H1 (cell line): ENCODE measurements around the gene ZNF532. TPM values are rescaled to one million over a fixed set of nuclear protein-coding genes. Genes with fewer than 3 reads are reported as not detected.

ENCODE experiments used
- CTCF ChIA-PET: fragments of 300-600 bp; sonication (Branson Sonifier 250); formaldehyde crosslinking; loops from one replicate; lab custom pipeline; 2021; ENCODE audit not compliant: partially characterized antibody; lab: Charles Lee
- POLR2A ChIA-PET: fragments of 300-600 bp; sonication (Branson Sonifier 250); formaldehyde crosslinking; loops from one replicate; lab custom pipeline; 2021; ENCODE audit warnings: inconsistent platforms; ENCODE audit not compliant: partially characterized antibody; lab: Charles Lee
- DNase-seq, 2 experiments: peaks; one replicate each; pipeline versions ENCODE4 v3.0.0 to v3.0.0-alpha.2; 2010 to 2022; ENCODE audit warnings: low spot score in 2 of 2, low read depth in 1 of 2, mixed read lengths in 1 of 2
- FAIRE-seq: peaks from 2 replicates; lab custom pipeline; 2011; peaks lifted over from hg19 to GRCh38; lab: Jason Lieb, UNC
- H2AFZ ChIP-seq: 2 replicates; pipeline ENCODE4 v1.8.1; 2012; ENCODE audit warnings: low read length, inconsistent platforms
- H2AK5ac ChIP-seq: 2 replicates; pipeline ENCODE4 v1.6.1; 2013; ENCODE audit warnings: low read depth, low read length
- H2BK120ac ChIP-seq: replicated peaks from 2 replicates; pipeline ENCODE3; 2013; ENCODE audit warnings: low read depth, low read length, inconsistent platforms
- H2BK12ac ChIP-seq: 2 replicates; pipeline ENCODE4 v1.6.1; 2013; ENCODE audit warnings: low read depth, low read length
- H2BK15ac ChIP-seq: 2 replicates; pipeline ENCODE4 v1.6.1; 2013; ENCODE audit warnings: low read length
- H2BK20ac ChIP-seq: 2 replicates; pipeline ENCODE4 v1.6.1; 2013; ENCODE audit warnings: low read length
- H2BK5ac ChIP-seq: 2 replicates; pipeline ENCODE4 v1.6.1; 2013; ENCODE audit warnings: low read depth, low read length
- H3K14ac ChIP-seq: 2 replicates; pipeline ENCODE4 v1.6.1; 2013; ENCODE audit warnings: inconsistent platforms; ENCODE audit not compliant: insufficient read length
- H3K18ac ChIP-seq: 2 replicates; pipeline ENCODE4 v1.6.1; 2013; ENCODE audit warnings: low read length; ENCODE audit errors: extremely low read depth
- H3K23ac ChIP-seq: 2 replicates; pipeline ENCODE4 v1.6.1; 2013; ENCODE audit warnings: inconsistent platforms; ENCODE audit not compliant: insufficient read length
- H3K23me2 ChIP-seq: 2 replicates; pipeline ENCODE4 v1.6.1; 2013; ENCODE audit warnings: low read depth, low read length
- H3K27ac ChIP-seq: 2 replicates; pipeline ENCODE4 v1.6.1; 2011; ENCODE audit warnings: low read depth, low read length, inconsistent platforms
- H3K27me3 ChIP-seq, 4 experiments: replicated peaks in 1 of 4; 1 replicate in 1 of 4; 2 replicates in 3 of 4; pipeline versions ENCODE4 v1.6.1 to v1.8.1; 2011 to 2013; ENCODE audit warnings: low read length in 3 of 4, mild to moderate bottlenecking in 3 of 4, inconsistent platforms in 2 of 4, mixed read lengths in 2 of 4, moderate library complexity in 1 of 4; ENCODE audit not compliant: control insufficient read depth in 3 of 4, insufficient read depth in 3 of 4; ENCODE audit errors: extremely low read depth in 1 of 4
- H3K36me3 ChIP-seq, 4 experiments: 2 replicates each; pipeline versions ENCODE4 v1.6.1 to v1.8.1; 2011 to 2013; ENCODE audit warnings: mild to moderate bottlenecking in 4 of 4, low read length in 3 of 4, moderate library complexity in 2 of 4, control low read depth in 1 of 4, inconsistent platforms in 1 of 4; ENCODE audit not compliant: insufficient read depth in 4 of 4, control insufficient read depth in 2 of 4
- H3K4ac ChIP-seq: replicated peaks from 2 replicates; pipeline ENCODE3; 2013; ENCODE audit warnings: low read length, low read depth, mixed read lengths, inconsistent platforms; ENCODE audit not compliant: insufficient read length
- H3K4me1 ChIP-seq, 4 experiments: replicated peaks in 1 of 4; 1 replicate in 1 of 4; 2 replicates in 3 of 4; pipeline versions ENCODE4 v1.6.1 to v1.8.1; 2011 to 2013; ENCODE audit warnings: low read length in 3 of 4, inconsistent platforms in 2 of 4, mixed read lengths in 1 of 4; ENCODE audit not compliant: insufficient read depth in 4 of 4, control insufficient read depth in 3 of 4
- H3K4me2 ChIP-seq, 2 experiments: 2 replicates each; pipeline versions ENCODE4 v1.6.1 to v1.8.1; 2011 to 2013; ENCODE audit warnings: low read depth in 2 of 2, low read length in 2 of 2, control low read depth in 1 of 2, inconsistent platforms in 1 of 2, mild to moderate bottlenecking in 1 of 2; ENCODE audit not compliant: insufficient read depth in 1 of 2
- H3K4me3 ChIP-seq, 4 experiments: fragments of 200-600, 300-600 bp in 1 of 4; sonication (generic), shearing (Covaris generic), sonication (Bioruptor Twin) in 1 of 4; 2 replicates each; pipeline versions ENCODE4 v1.5.1 to v1.8.1; 2011 to 2016; ENCODE audit warnings: low read length in 4 of 4, low read depth in 3 of 4, control low read depth in 2 of 4, inconsistent platforms in 2 of 4, mild to moderate bottlenecking in 2 of 4, mixed read lengths in 1 of 4, moderate library complexity in 1 of 4; ENCODE audit not compliant: insufficient read depth in 2 of 4; ENCODE audit errors: extremely low read depth in 1 of 4
- H3K56ac ChIP-seq: replicated peaks from 2 replicates; pipeline ENCODE3; 2013; ENCODE audit warnings: low read depth, mild to moderate bottlenecking, mixed read lengths, low read length, inconsistent platforms; ENCODE audit not compliant: insufficient read length
- H3K79me1 ChIP-seq: 2 replicates; pipeline ENCODE4 v1.6.1; 2013; ENCODE audit warnings: low read depth, low read length, control low read depth
- H3K79me2 ChIP-seq, 2 experiments: 2 replicates each; pipeline versions ENCODE4 v1.6.1 to v1.8.1; 2012 to 2013; ENCODE audit warnings: low read length in 2 of 2, mild to moderate bottlenecking in 2 of 2, inconsistent platforms in 1 of 2; ENCODE audit not compliant: insufficient read depth in 2 of 2, control insufficient read depth in 1 of 2
- H3K9ac ChIP-seq, 4 experiments: replicated peaks in 1 of 4; 1 replicate in 1 of 4; 2 replicates in 3 of 4; pipeline versions ENCODE4 v1.6.1 to v1.8.1; 2011 to 2013; ENCODE audit warnings: low read depth in 3 of 4, low read length in 3 of 4, control low read depth in 2 of 4, mild to moderate bottlenecking in 2 of 4, moderate library complexity in 2 of 4, inconsistent platforms in 1 of 4; ENCODE audit errors: extremely low read depth in 1 of 4
- H3K9me3 ChIP-seq, 2 experiments: 2 replicates each; pipeline versions ENCODE4 v1.6.1 to v1.8.1; 2012 to 2013; ENCODE audit warnings: mild to moderate bottlenecking in 2 of 2, moderate library complexity in 2 of 2, control low read depth in 1 of 2, inconsistent platforms in 1 of 2, low read depth in 1 of 2, low read length in 1 of 2, mixed read lengths in 1 of 2; ENCODE audit not compliant: insufficient read depth in 2 of 2
- H4K20me1 ChIP-seq, 2 experiments: replicated peaks in 1 of 2; 2 replicates each; pipeline versions ENCODE3 to v1.8.1; 2011 to 2013; ENCODE audit warnings: inconsistent platforms in 2 of 2, low read length in 2 of 2, mild to moderate bottlenecking in 1 of 2; ENCODE audit not compliant: insufficient read depth in 2 of 2, control insufficient read depth in 1 of 2
- H4K5ac ChIP-seq: 2 replicates; pipeline ENCODE4 v1.6.1; 2013; ENCODE audit warnings: low read length, low read depth, mixed read lengths, inconsistent platforms; ENCODE audit not compliant: insufficient read length
- H4K8ac ChIP-seq: 2 replicates; pipeline ENCODE4 v1.8.0; 2013; ENCODE audit warnings: mild to moderate bottlenecking, moderate library complexity, low read length, inconsistent platforms; ENCODE audit not compliant: insufficient read depth; ENCODE audit errors: extremely low read depth
- H4K91ac ChIP-seq: replicated peaks from 2 replicates; pipeline ENCODE3; 2013; ENCODE audit warnings: low read length, mixed read lengths, inconsistent platforms; ENCODE audit not compliant: insufficient read length
- BACH1 ChIP-seq: IDR thresholded peaks from 2 replicates; pipeline ENCODE4 v1.6.1; 2012; ENCODE audit warnings: low read length, improper control_type of control experiment
- EGR1 ChIP-seq: IDR thresholded peaks from 2 replicates; pipeline ENCODE4 v1.6.1; 2011; ENCODE audit warnings: low read depth, low read length, borderline replicate concordance
- FOSL1 ChIP-seq: IDR thresholded peaks from 2 replicates; pipeline ENCODE4 v1.6.1; 2011; ENCODE audit warnings: mild to moderate bottlenecking, low read depth, low read length, moderate library complexity; ENCODE audit not compliant: insufficient read depth
- GABPA ChIP-seq: IDR thresholded peaks from 2 replicates; pipeline ENCODE4 v1.6.1; 2011; ENCODE audit warnings: mild to moderate bottlenecking, low read length, moderate library complexity, borderline replicate concordance; ENCODE audit not compliant: insufficient read depth
- NANOG ChIP-seq: IDR thresholded peaks from 2 replicates; pipeline ENCODE4 v1.6.1; 2011; ENCODE audit warnings: low read length, low read depth, mild to moderate bottlenecking, inconsistent platforms; ENCODE audit not compliant: insufficient read depth, poor library complexity, severe bottlenecking
- PHF8 ChIP-seq: fragments of 200-600 bp; sonication (generic); conservative IDR thresholded peaks from 2 replicates; pipeline ENCODE4 v1.7.1; 2012; ENCODE audit warnings: low read depth, mild to moderate bottlenecking, inconsistent platforms, low read length, moderate library complexity
- RAD21 ChIP-seq, 2 experiments: IDR thresholded peaks in 1 of 2; conservative IDR thresholded peaks in 1 of 2; 2 replicates each; pipeline ENCODE4 v1.6.1; 2011; ENCODE audit warnings: low read depth in 2 of 2, low read length in 2 of 2, improper control_type of control experiment in 1 of 2, inconsistent platforms in 1 of 2, mild to moderate bottlenecking in 1 of 2, moderate library complexity in 1 of 2
- SUZ12 ChIP-seq: fragments of 200-600 bp; sonication (generic); IDR thresholded peaks from 2 replicates; pipeline ENCODE4 v1.6.1; 2012; ENCODE audit warnings: mild to moderate bottlenecking, inconsistent platforms, low read length, moderate library complexity, mixed read lengths
- TEAD4 ChIP-seq: IDR thresholded peaks from 2 replicates; pipeline ENCODE4 v1.6.1; 2012; ENCODE audit warnings: low read depth, low read length, inconsistent platforms, mixed read lengths
- WGBS, 2 experiments: shearing (Covaris generic) in 1 of 2; methylation state at CpG; one replicate each; pipeline versions ENCODE4 v1.1.6 to v1.1.7; 2013 to 2015; ENCODE audit warnings: low lambda C conversion rate in 2 of 2, mixed read lengths in 2 of 2, inconsistent platforms in 1 of 2, low coverage in 1 of 2, missing lambda C conversion rate in 1 of 2; ENCODE audit not compliant: insufficient replicate concordance in 2 of 2, insufficient coverage in 1 of 2, insufficient read length in 1 of 2; ENCODE audit errors: extremely low coverage in 1 of 2, missing lambda C conversion rate in 1 of 2; 5-methylcytosine and 5-hydroxymethylcytosine counted together
- polyA plus RNA-seq, 7 experiments: library from polyadenylated mRNA; depleted of rRNA in 3 of 7; stranded (reverse) in 5 of 7; unstranded in 2 of 7; fragments of >200 nt in 5 of 7; fragments of 200-250 nt in 2 of 7; gene quantifications; 1 replicate in 5 of 7; 2 replicates in 1 of 7; 4 replicates in 1 of 7; pipeline versions ENCODE4 v1.2.1 to v1.2.3, GENCODE V29; 2011 to 2013; ENCODE audit warnings: missing spikeins in 2 of 7, mixed read lengths in 2 of 7
- total RNA-seq: library from RNA; stranded (reverse); fragmentation: NEBNext Ultra II Directional; extraction: Animal tissue kit (Norgen Biotek cat#: 25700); gene quantifications from 2 replicates; pipeline ENCODE4 v1.2.1, GENCODE V29; 2021

Gene ZNF532
- total and polyA plus RNA-seq, 2 of the 8 experiments (the other 6 are each of a cell fraction or from before 2014, with no cell fraction given) = 143 to 240 TPM

GRCh38 chr18:59029663-59030429 is 165.2 kb downstream of the ZNF532 start:
- DNase-seq (peak in 1 of 2 experiments; percentile 48), FAIRE-seq (peak; percentile 24)
- Histone ChIP-seq H3K23ac (no peak overlapping the region), H3K36me3 (no peaks in the 10 kb centered on the region), H3K27ac (no peak overlapping the region), H2BK15ac (no peak overlapping the region), H3K79me1 (no peaks in the 10 kb centered on the region), H3K79me2 (no peaks in the 10 kb centered on the region), H3K4ac (no peak overlapping the region), H3K4me2 (no peak overlapping the region), H2BK12ac (no peak overlapping the region), H3K56ac (no peak overlapping the region), H3K23me2 (no peaks in the 10 kb centered on the region), H3K9ac (no peak overlapping the region), H3K27me3 (no peaks in the 10 kb centered on the region), H4K5ac (no peak overlapping the region), H2BK5ac (no peak overlapping the region), H3K4me1 (peaks cover 0 to 3% (median 1%) of the 10 kb centered on the region in 4 experiments; a peak in 3 of 7 replicates), H3K4me3 (no peak overlapping the region), H2AFZ (0 out of 2 replicates have a peak overlapping the region, but pooled peaks have one; percentile 36), H2BK20ac (no peak overlapping the region), H2AK5ac (no peak overlapping the region), H2BK120ac (no peak overlapping the region), H3K9me3 (no peaks in the 10 kb centered on the region; a peak in 1 of 4 replicates), H4K20me1 (no peaks in the 10 kb centered on the region), H4K8ac (peak overlapping the region; percentile 3; the same call in 1 of the 2 replicates), H3K14ac (no peak overlapping the region), H4K91ac (no peak overlapping the region), H3K18ac (no peak overlapping the region)
- no peak for TF ChIP-seq EGR1
- TF ChIP-seq BACH1 = no peak
- no peak for TF ChIP-seq GABPA
- TF ChIP-seq TEAD4 = no peak
- TF ChIP-seq PHF8 = no peak
- TF ChIP-seq NANOG = no peak
- no peak for TF ChIP-seq RAD21 (IDR thresholded peaks at IDR 0.05 in 1 of 2, conservative IDR thresholded peaks at IDR 0.05 in 1 of 2; ENCODE audit: low read depth in 2 of 2, low read length in 2 of 2)
- TF ChIP-seq FOSL1 = no peak
- TF ChIP-seq SUZ12 = no peak
- 85% methylated on average over 22 of the region's 23 CpGs; no CpG with 5 or more reads in 1 of the 2 experiments for WGBS, 2 experiments
- POLR2A ChIA-PET = interaction anchor here (1.5 to 2.2 kb wide), 2 partner anchors 8 to 16 kb away, joined by 4 to 6 read pairs; no protein-coding TSS in a partner anchor
- CTCF ChIA-PET = interaction anchor here (1.1 to 3.4 kb wide), 3 partner anchors 8 to 261 kb away, joined by 3 to 15 read pairs (median 4); no protein-coding TSS in a partner anchor
